Measurements from ENCODE around the gene ACLY. TPM values are rescaled to one million over a fixed set of nuclear protein-coding genes. Genes with fewer than 3 reads are reported as not detected.

ACLY gene
- total RNA-seq, 6 experiments from 2014 or later = 254 to 315 (median 279) TPM

GRCh38 chr17:41907185-41907556 is 11.6 kb downstream of the ACLY start:
- Mint-ChIP-seq H3K27me3 (ENCODE audit: insufficient read depth) (no peaks in the 10 kb centered on the region; the same call in none of the 2 replicates), H3K4me1 (ENCODE audit: low read depth) (peaks cover 52% of the 10 kb centered on the region), H3K36me3 (ENCODE audit: low read depth) (peaks cover 45% of the 10 kb centered on the region), H3K27ac (peak overlapping the region; percentile 82), H3K4me3 (peak overlapping the region; percentile 23), H3K9me3 (no peaks in the 10 kb centered on the region)
- TF ChIP-seq CTCF (IDR thresholded peaks at IDR 0.05) = no peak
- peak; percentile 59 for DNase-seq

- no peaks in the 10 kb centered on the region; the same call in none of the 2 replicates for H3K27me3 Mint-ChIP-seq (ENCODE audit: insufficient read depth)
- no peak for DNase-seq
- peak overlapping the region; percentile 82 for H3K27ac Mint-ChIP-seq
- TF ChIP-seq CTCF (IDR thresholded peaks at IDR 0.05) = no peak
- H3K4me1 Mint-ChIP-seq (ENCODE audit: low read depth) = peaks cover 49% of the 10 kb centered on the region
- H3K9me3 Mint-ChIP-seq = no peaks in the 10 kb centered on the region
- H3K4me3 Mint-ChIP-seq = peak overlapping the region; percentile 23
- H3K36me3 Mint-ChIP-seq (ENCODE audit: low read depth) = peaks cover 46% of the 10 kb centered on the region
Measured at GRCh38 chr17:41906465-41907184, 12.1 kb downstream of the ACLY start.

DNA sequence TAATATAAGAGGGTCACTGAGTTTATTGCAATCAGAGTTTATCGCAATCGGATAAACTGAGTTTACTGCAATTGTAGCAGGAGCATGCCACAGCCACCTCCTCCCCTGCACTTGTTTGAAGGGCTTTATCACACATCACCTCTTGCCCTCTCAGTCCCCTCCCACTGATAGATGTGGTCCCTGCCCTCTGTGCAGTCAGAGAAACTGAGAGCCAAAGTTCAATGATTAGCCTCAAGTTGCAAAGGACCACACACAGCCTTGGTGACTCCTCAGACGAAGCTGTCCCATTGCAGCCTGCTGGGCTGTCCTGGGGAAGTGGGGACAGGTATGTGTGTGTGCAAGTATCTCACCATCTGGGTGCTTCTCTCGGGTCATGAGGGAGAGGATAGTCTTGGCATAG is 13.6 kb downstream of the ACLY start:
- H3K27ac Mint-ChIP-seq = no peak overlapping the region
- H3K36me3 Mint-ChIP-seq (ENCODE audit: low read depth) = peaks cover 58% of the 10 kb centered on the region
- no peak overlapping the region for H3K4me3 Mint-ChIP-seq
- no peak for TF ChIP-seq CTCF (IDR thresholded peaks at IDR 0.05)
- no peak for DNase-seq
- H3K4me1 Mint-ChIP-seq (ENCODE audit: low read depth) = peaks cover 36% of the 10 kb centered on the region
- no peaks in the 10 kb centered on the region for H3K9me3 Mint-ChIP-seq
- H3K27me3 Mint-ChIP-seq (ENCODE audit: insufficient read depth) = no peaks in the 10 kb centered on the region; the same call in none of the 2 replicates

GRCh38 chr17:41904242-41904841 is 14.4 kb downstream of the ACLY start:
- Mint-ChIP-seq H3K36me3 (ENCODE audit: low read depth) (peaks cover 54% of the 10 kb centered on the region), H3K9me3 (no peaks in the 10 kb centered on the region), H3K27me3 (ENCODE audit: insufficient read depth) (no peaks in the 10 kb centered on the region; the same call in none of the 2 replicates), H3K4me1 (ENCODE audit: low read depth) (peaks cover 30% of the 10 kb centered on the region), H3K27ac (0 out of 2 replicates have a peak overlapping the region, but pooled peaks have one; percentile 36), H3K4me3 (no peak overlapping the region)
- no peak for TF ChIP-seq CTCF (IDR thresholded peaks at IDR 0.05)
- DNase-seq = no peak

DNA sequence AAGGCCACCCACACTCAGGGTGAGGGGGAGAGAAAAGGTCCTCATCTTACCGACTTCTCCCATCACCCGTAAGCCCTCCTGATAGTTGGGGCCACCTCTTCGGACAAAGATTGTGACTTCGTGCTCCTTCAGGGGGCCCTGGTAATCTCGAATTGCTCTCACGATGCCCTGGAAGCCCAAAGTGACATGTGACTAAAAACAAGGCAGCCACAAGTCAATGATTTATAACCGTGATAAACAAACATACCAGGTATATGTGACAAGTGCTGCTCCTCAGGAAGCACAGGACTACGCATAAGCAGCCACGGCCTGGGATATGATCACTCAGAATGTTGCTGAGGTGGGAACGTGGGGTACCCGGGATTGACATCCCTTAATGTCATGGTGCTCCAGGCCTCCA is 17.1 kb downstream of the ACLY start:
- no peak overlapping the region for H3K4me3 Mint-ChIP-seq
- no peak for DNase-seq
- H3K27me3 Mint-ChIP-seq (ENCODE audit: insufficient read depth) = no peaks in the 10 kb centered on the region; the same call in none of the 2 replicates
- peaks cover 15% of the 10 kb centered on the region for H3K4me1 Mint-ChIP-seq (ENCODE audit: low read depth)
- peaks cover 53% of the 10 kb centered on the region for H3K36me3 Mint-ChIP-seq (ENCODE audit: low read depth)
- TF ChIP-seq CTCF (IDR thresholded peaks at IDR 0.05) = no peak
- H3K27ac Mint-ChIP-seq = peak overlapping the region; percentile 49
- H3K9me3 Mint-ChIP-seq = no peaks in the 10 kb centered on the region

Measured in HFFc6 (cell line).